GM19193 (cell line): ENCODE measurements around the gene OR4Q2.

Source experiments
- POLR2A ChIP-seq: IDR thresholded peaks from 4 replicates; pipeline ENCODE4 v1.6.1; 2011; ENCODE audit not compliant: insufficient read depth, insufficient read length; ENCODE audit errors: extremely low read depth

Gene OR4Q2

GRCh38 chr14:20001863-20002262, at the start of gene OR4Q2:
Gene OR4Q2, plus strand, starts transcription at chr14:20002163.
- TF ChIP-seq POLR2A, result no peak

GRCh38 chr14:19974844-19975243, 27.1 kb upstream of the OR4Q2 start:
- no peak for TF ChIP-seq POLR2A

- no peak for TF ChIP-seq POLR2A
These were observed 26.7 kb upstream of the OR4Q2 start, which contains the start of gene OR4K15 for GRCh38 chr14:19975291-19975690. Gene OR4K15, plus strand, starts transcription at chr14:19975591. Its CDS starts 0 bp downstream, at chr14:19975591.

- TF ChIP-seq POLR2A, result no peak
These were observed 8.5 kb upstream of the OR4Q2 start for GRCh38 chr14:19993438-19993837.

- TF ChIP-seq POLR2A, result no peak
These were observed 356 bp downstream of the OR4Q2 start for GRCh38 chr14:20002319-20002718.

GRCh38 chr14:20008156-20008555, 6.2 kb downstream of the OR4Q2 start:
- no peak for TF ChIP-seq POLR2A

- no peak for TF ChIP-seq POLR2A
These were observed 17.4 kb downstream of the OR4Q2 start, which contains the start of gene OR4K14 for GRCh38 chr14:20019257-20019865. Gene OR4K14, minus strand, starts transcription at chr14:20019307. Its CDS starts 4,114 bp downstream, at chr14:20015193.

- no peak for TF ChIP-seq POLR2A
These were observed 29.1 kb downstream of the OR4Q2 start for GRCh38 chr14:20031058-20031457.

GRCh38 chr14:20035449-20035848, 33.5 kb downstream of the OR4Q2 start:
- TF ChIP-seq POLR2A, result no peak

GRCh38 chr14:20035938-20036337, 34.0 kb downstream of the OR4Q2 start, which contains the start of gene OR4K13:
Gene OR4K13, minus strand, starts transcription at chr14:20036038. Its CDS starts 1,280 bp downstream, at chr14:20034758.
- no peak for TF ChIP-seq POLR2A

- no peak for TF ChIP-seq POLR2A
These were observed 42.3 kb downstream of the OR4Q2 start for GRCh38 chr14:20044243-20044642.

- TF ChIP-seq POLR2A, result no peak
These were observed 46.2 kb downstream of the OR4Q2 start for GRCh38 chr14:20048202-20048601.
